H9 (cell line): ENCODE data around the gene PRICKLE1. TPM values are rescaled to one million over a fixed set of nuclear protein-coding genes. Genes with fewer than 3 reads are reported as not detected.

Experiments
- DNase-seq: peaks from one replicate; pipeline ENCODE4 v3.0.0-alpha.2; 2017
- H2AFZ ChIP-seq: one replicate; pipeline ENCODE4 v1.6.1; 2013; ENCODE audit warnings: mild to moderate bottlenecking, low read length, control low read depth, moderate library complexity
- H2AK5ac ChIP-seq: 2 replicates; pipeline ENCODE4 v1.6.1; 2013; ENCODE audit warnings: low read length, control low read depth, mixed read lengths; ENCODE audit not compliant: insufficient read length
- H2BK120ac ChIP-seq: one replicate; pipeline ENCODE4 v1.6.1; 2013; ENCODE audit warnings: low read depth, mild to moderate bottlenecking, low read length, control low read depth, inconsistent platforms; ENCODE audit not compliant: poor library complexity, severe bottlenecking
- H2BK12ac ChIP-seq: 2 replicates; pipeline ENCODE4 v1.6.1; 2013; ENCODE audit warnings: low read length, control low read depth, mixed read lengths, low read depth; ENCODE audit not compliant: insufficient read length
- H2BK15ac ChIP-seq: 2 replicates; pipeline ENCODE4 v1.6.1; 2013; ENCODE audit warnings: low read depth, low read length, control low read depth
- H2BK20ac ChIP-seq: one replicate; pipeline ENCODE4 v1.6.1; 2013; ENCODE audit warnings: low read depth, mild to moderate bottlenecking, low read length, control low read depth, inconsistent platforms; ENCODE audit not compliant: poor library complexity, severe bottlenecking
- H2BK5ac ChIP-seq: 2 replicates; pipeline ENCODE4 v1.6.1; 2013; ENCODE audit warnings: low read length, control low read depth, mixed read lengths; ENCODE audit not compliant: insufficient read length
- H3K14ac ChIP-seq: 2 replicates; pipeline ENCODE4 v1.6.1; 2013; ENCODE audit warnings: low read length, control low read depth; ENCODE audit not compliant: insufficient read depth
- H3K18ac ChIP-seq: 2 replicates; pipeline ENCODE4 v1.6.1; 2013; ENCODE audit warnings: low read depth, mild to moderate bottlenecking, mixed read lengths, low read length, control low read depth; ENCODE audit not compliant: insufficient read length
- H3K23ac ChIP-seq: 2 replicates; pipeline ENCODE4 v1.6.1; 2013; ENCODE audit warnings: low read length, control low read depth, mixed read lengths, low read depth; ENCODE audit not compliant: insufficient read length
- H3K23me2 ChIP-seq: 2 replicates; pipeline ENCODE4 v1.6.1; 2013; ENCODE audit warnings: low read depth, mild to moderate bottlenecking, mixed read lengths, low read length, control low read depth; ENCODE audit not compliant: insufficient read length, poor library complexity, severe bottlenecking
- H3K27ac ChIP-seq: 2 replicates; pipeline ENCODE4 v1.5.1; 2013; ENCODE audit warnings: low read length, control low read depth, mixed read lengths, low read depth; ENCODE audit not compliant: insufficient read length
- H3K27me3 ChIP-seq: 2 replicates; pipeline ENCODE4 v1.6.1; 2013; ENCODE audit warnings: low read length, control low read depth, inconsistent platforms; ENCODE audit not compliant: insufficient read depth
- H3K4ac ChIP-seq: 2 replicates; pipeline ENCODE4 v1.6.1; 2013; ENCODE audit warnings: low read depth, mild to moderate bottlenecking, control low read depth, inconsistent platforms, low read length, moderate library complexity
- H3K4me1 ChIP-seq: 2 replicates; pipeline ENCODE4 v1.6.1; 2013; ENCODE audit warnings: low read length, control low read depth, inconsistent platforms; ENCODE audit not compliant: insufficient read depth
- H3K4me2 ChIP-seq: 2 replicates; pipeline ENCODE4 v1.6.1; 2013; ENCODE audit warnings: low read length, control low read depth, mixed read lengths; ENCODE audit not compliant: insufficient read length, insufficient read depth
- H3K56ac ChIP-seq: 2 replicates; pipeline ENCODE4 v1.6.1; 2013; ENCODE audit warnings: low read depth, mild to moderate bottlenecking, mixed read lengths, low read length, control low read depth; ENCODE audit not compliant: insufficient read length
- H3K79me1 ChIP-seq: 2 replicates; pipeline ENCODE4 v1.6.1; 2013; ENCODE audit warnings: low read depth, mild to moderate bottlenecking, moderate library complexity, low read length, control low read depth, inconsistent platforms; ENCODE audit not compliant: insufficient read depth, poor library complexity, severe bottlenecking
- H3K79me2 ChIP-seq: 2 replicates; pipeline ENCODE4 v1.6.1; 2013; ENCODE audit warnings: low read length, control low read depth, inconsistent platforms; ENCODE audit not compliant: insufficient read depth
- H3K9ac ChIP-seq: 2 replicates; pipeline ENCODE4 v1.6.1; 2013; ENCODE audit warnings: low read length, control low read depth, mixed read lengths; ENCODE audit not compliant: insufficient read length; ENCODE audit errors: extremely low read depth
- H3K9me3 ChIP-seq: one replicate; pipeline ENCODE4 v1.6.1; 2013; ENCODE audit warnings: low read depth, low read length, inconsistent platforms; ENCODE audit not compliant: control insufficient read depth
- H3T11ph ChIP-seq: one replicate; pipeline ENCODE4 v1.6.1; 2013; ENCODE audit warnings: mild to moderate bottlenecking, low read length, control low read depth, inconsistent platforms
- H4K20me1 ChIP-seq: one replicate; pipeline ENCODE4 v1.6.1; 2013; ENCODE audit not compliant: control insufficient read depth, insufficient read length, insufficient read depth
- H4K5ac ChIP-seq: 2 replicates; pipeline ENCODE4 v1.6.1; 2013; ENCODE audit warnings: low read depth, mild to moderate bottlenecking, mixed read lengths, low read length, control low read depth; ENCODE audit not compliant: insufficient read length
- H4K8ac ChIP-seq: replicated peaks from 2 replicates; pipeline ENCODE4 v1.6.1; 2013; ENCODE audit warnings: low read length, control low read depth, mixed read lengths, low read depth; ENCODE audit not compliant: insufficient read length
- H4K91ac ChIP-seq: 2 replicates; pipeline ENCODE4 v1.6.1; 2013; ENCODE audit warnings: low read depth, mild to moderate bottlenecking, moderate library complexity, mixed read lengths, low read length, control low read depth; ENCODE audit not compliant: insufficient read length
- H3K27ac Mint-ChIP-seq, 3 experiments: 2 replicates in 2 of 3; 3 replicates in 1 of 3; pipeline ENCODE4 v1.8.0; 2020 to 2021; ENCODE audit warnings: mixed read lengths in 3 of 3, mild to moderate bottlenecking in 1 of 3, moderate library complexity in 1 of 3
- H3K27me3 Mint-ChIP-seq: 2 replicates; pipeline ENCODE4 v1.8.0; 2021; ENCODE audit warnings: low read depth, mild to moderate bottlenecking, moderate library complexity, mixed read lengths
- H3K36me3 Mint-ChIP-seq, 3 experiments: 2 replicates in 2 of 3; 3 replicates in 1 of 3; pipeline ENCODE4 v1.8.0; 2020 to 2021; ENCODE audit warnings: low read depth in 3 of 3, mixed read lengths in 3 of 3; ENCODE audit not compliant: insufficient read depth in 1 of 3
- H3K4me1 Mint-ChIP-seq, 2 experiments: 2 replicates each; pipeline ENCODE4 v1.8.0; 2020; ENCODE audit warnings: mixed read lengths in 2 of 2
- H3K4me3 Mint-ChIP-seq, 2 experiments: 2 replicates in 1 of 2; 3 replicates in 1 of 2; pipeline ENCODE4 v1.8.0; 2020 to 2021; ENCODE audit warnings: mild to moderate bottlenecking in 2 of 2, mixed read lengths in 2 of 2, moderate library complexity in 1 of 2
- H3K9me3 Mint-ChIP-seq, 2 experiments: 2 replicates in 1 of 2; 3 replicates in 1 of 2; pipeline ENCODE4 v1.8.0; 2020; ENCODE audit warnings: mild to moderate bottlenecking in 2 of 2, mixed read lengths in 2 of 2, moderate library complexity in 1 of 2
- CTCF ChIP-seq: fragments of 200-600 bp; sonication (generic); conservative IDR thresholded peaks from 3 replicates; pipeline ENCODE4 v1.8.0; 2021; ENCODE audit warnings: antibody characterized with exemption, mild to moderate bottlenecking
- WGBS: extraction: QIAGEN DNeasy Blood & Tissue Kit; methylation state at CpG from one replicate; pipeline ENCODE4 v1.1.7; 2013; ENCODE audit warnings: missing lambda C conversion rate, low lambda C conversion rate, mixed read lengths; ENCODE audit not compliant: insufficient read length; ENCODE audit errors: extremely low coverage; 5-methylcytosine and 5-hydroxymethylcytosine counted together
- total RNA-seq: library from RNA; stranded (reverse); gene quantifications from 2 replicates; pipeline ENCODE4 v1.2.1, GENCODE V29; 2021

The PRICKLE1 gene
- total RNA-seq, 1 experiment from 2014 or later: 20.5 TPM

- H3K36me3 Mint-ChIP-seq: no peaks in the 10 kb centered on the region; a peak in 1 of 7 replicates
- H3K79me2 ChIP-seq: no peaks in the 10 kb centered on the region
Observed at GRCh38 chr12:42587601-42588523, 1.7 kb downstream of the PRICKLE1 start.

More at GRCh38 chr12:42587601-42588523, 1.7 kb downstream of the PRICKLE1 start:
- Histone ChIP-seq H2BK15ac (no peak overlapping the region), H4K20me1 (peaks cover 4% of the 10 kb centered on the region), H3K4me2 (peak overlapping the region; percentile 92), H3K27me3 (peaks cover 14% of the 10 kb centered on the region; the same call in 1 of the 2 replicates), H3K18ac (no peak overlapping the region), H2BK120ac (no peak overlapping the region), H3K79me1 (no peaks in the 10 kb centered on the region), H3K9ac (no peak overlapping the region), H2BK12ac (no peak overlapping the region), H3K9me3 (no peaks in the 10 kb centered on the region), H4K91ac (no peak overlapping the region), H3K56ac (no peak overlapping the region), H4K8ac (no peak overlapping the region), H2AK5ac (no peak overlapping the region), H3T11ph (no peak overlapping the region), H4K5ac (no peak overlapping the region), H2BK20ac (no peak overlapping the region), H3K23me2 (peaks cover 20% of the 10 kb centered on the region), H2AFZ (no peak overlapping the region), H2BK5ac (no peak overlapping the region), H3K23ac (no peak overlapping the region), H3K4ac (no peak overlapping the region), H3K27ac (no peak overlapping the region), H3K4me1 (peaks cover 5% of the 10 kb centered on the region; the same call in 1 of the 2 replicates), H3K14ac (no peak overlapping the region)
- peaks cover 58% of the 10 kb centered on the region for H3K27me3 Mint-ChIP-seq
- WGBS: no CpG with 5 or more reads among the region's 7 CpGs
- no peak for DNase-seq
- peaks cover 21 to 28% of the 10 kb centered on the region in 2 experiments for H3K4me1 Mint-ChIP-seq
- H3K9me3 Mint-ChIP-seq: no peaks in the 10 kb centered on the region; a peak in 1 of 5 replicates
- no peak for TF ChIP-seq CTCF
- H3K4me3 Mint-ChIP-seq: peak overlapping the region in 1 of 2 experiments; percentile 89; a peak in 2 of 5 replicates
- H3K27ac Mint-ChIP-seq: no peak overlapping the region
